K562 (cell line): ENCODE data around the gene OBSL1. TPM values are rescaled to one million over a fixed set of nuclear protein-coding genes. Genes with fewer than 3 reads are reported as not detected.

Experiments
- ATF4 ChIP-seq: fragments of 450-650 bp; formaldehyde crosslinking; IDR thresholded peaks from 2 replicates; pipeline ENCODE4 v1.4.0; 2022; ENCODE audit warnings: mild to moderate bottlenecking, moderate library complexity
- CEBPB ChIP-seq: fragments of 450-650 bp; IDR thresholded peaks from 2 replicates; pipeline ENCODE4 v1.6.1; 2016; ENCODE audit warnings: missing genetic modification characterization, missing compliant biosample characterization
- CREB5 ChIP-seq: fragments of 250-450 bp; sonication (Bioruptor Pico); IDR thresholded peaks from 2 replicates; pipeline ENCODE4 v1.5.0; 2020; ENCODE audit warnings: mild to moderate bottlenecking
- GTF2E2 ChIP-seq: fragments of 200-800 bp; sonication (Bioruptor generic); IDR thresholded peaks from 2 replicates; pipeline ENCODE4 v1.6.1; 2016; ENCODE audit warnings: missing genetic modification characterization, missing compliant biosample characterization
- HDAC6 ChIP-seq: IDR thresholded peaks from 2 replicates; pipeline ENCODE4 v1.6.1; 2012; ENCODE audit warnings: low read depth, mild to moderate bottlenecking, control low read depth, inconsistent platforms, low read length, moderate library complexity
- HMGN3 ChIP-seq: IDR thresholded peaks from 2 replicates; pipeline ENCODE4 v1.6.1; 2011; ENCODE audit warnings: borderline replicate concordance, low read depth, mild to moderate bottlenecking, mixed read lengths, low read length; ENCODE audit not compliant: insufficient read length; ENCODE audit errors: extremely low read depth
- HNRNPK ChIP-seq: fragments of 200-400 bp; formaldehyde crosslinking; IDR thresholded peaks from one replicate; pipeline ENCODE4 v1.6.1; 2018; ENCODE audit warnings: mild to moderate bottlenecking, low read depth, low read length; ENCODE audit not compliant: poor library complexity, severe bottlenecking
- HNRNPUL1 ChIP-seq: fragments of 200-400 bp; formaldehyde crosslinking; IDR thresholded peaks from 2 replicates; pipeline ENCODE4 v1.6.1; 2017; ENCODE audit warnings: low read length
- KAT7 ChIP-seq: sonication (generic); formaldehyde crosslinking; IDR thresholded peaks from 2 replicates; pipeline ENCODE4 v1.8.0; 2022; ENCODE audit warnings: missing genetic modification reagents, mild to moderate bottlenecking, borderline replicate concordance
- KHSRP ChIP-seq: fragments of 450-650 bp; IDR thresholded peaks from 2 replicates; pipeline ENCODE4 v1.6.1; 2017
- MCM7 ChIP-seq, 2 experiments: fragments of 450-650 bp; IDR thresholded peaks; 2 replicates each; pipeline ENCODE4 v1.6.1; 2016 to 2018
- NEUROD1 ChIP-seq: fragments of 150-350 bp; IDR thresholded peaks from 2 replicates; pipeline ENCODE4 v1.6.1; 2014; ENCODE audit warnings: borderline replicate concordance, low read length, low read depth; ENCODE audit not compliant: partially characterized antibody
- POLR2G ChIP-seq: fragments of 200-400 bp; formaldehyde crosslinking; IDR thresholded peaks from 2 replicates; pipeline ENCODE4 v1.6.1; 2017; ENCODE audit warnings: low read depth, mild to moderate bottlenecking, antibody characterized with exemption, low read length, moderate library complexity
- RB1 ChIP-seq: fragments of 450-650 bp; IDR thresholded peaks from 2 replicates; pipeline ENCODE4 v1.6.1; 2017; ENCODE audit warnings: low read depth, mild to moderate bottlenecking
- RBM14 ChIP-seq: fragments of 200-400 bp; formaldehyde crosslinking; IDR thresholded peaks from 2 replicates; pipeline ENCODE4 v1.6.1; 2018; ENCODE audit warnings: low read depth, mild to moderate bottlenecking, low read length, moderate library complexity, borderline replicate concordance; ENCODE audit not compliant: insufficient read depth
- SFPQ ChIP-seq: fragments of 200-400 bp; formaldehyde crosslinking; IDR thresholded peaks from 2 replicates; pipeline ENCODE4 v1.6.1; 2017; ENCODE audit warnings: mild to moderate bottlenecking, low read depth, low read length, moderate library complexity
- SIRT6 ChIP-seq: IDR thresholded peaks from one replicate; pipeline ENCODE4 v1.6.1; 2012; ENCODE audit warnings: low read depth, mild to moderate bottlenecking, control low read depth, inconsistent platforms, low read length, moderate library complexity
- SMAD2 ChIP-seq: fragments of 150-350 bp; IDR thresholded peaks from 2 replicates; pipeline ENCODE4 v1.6.1; 2014; ENCODE audit warnings: low read depth, mild to moderate bottlenecking, low read length
- SMC3 ChIP-seq: conservative IDR thresholded peaks from 2 replicates; pipeline ENCODE4 v1.6.1; 2011; ENCODE audit warnings: low read depth, low read length, improper control_type of control experiment; ENCODE audit not compliant: insufficient read depth
- TARDBP ChIP-seq: fragments of 450-650 bp; IDR thresholded peaks from 2 replicates; pipeline ENCODE4 v1.6.1; 2016
- ZC3H4 ChIP-seq: sonication (generic); formaldehyde crosslinking; IDR thresholded peaks from 2 replicates; pipeline ENCODE4 v1.9.0; 2021; ENCODE audit warnings: missing genetic modification reagents, borderline replicate concordance
- ZNF184 ChIP-seq: sonication (generic); formaldehyde crosslinking; IDR thresholded peaks from 2 replicates; pipeline ENCODE4 v1.5.0; 2020; ENCODE audit warnings: missing genetic modification reagents
- ZNF766 ChIP-seq: fragments of 200-800 bp; sonication (Bioruptor generic); conservative IDR thresholded peaks from 2 replicates; pipeline ENCODE4 v1.6.1; 2016; ENCODE audit warnings: missing genetic modification characterization, missing compliant biosample characterization
- polyA plus RNA-seq, 8 experiments: library from polyadenylated mRNA; depleted of rRNA in 4 of 8; stranded (reverse) in 5 of 8; unstranded in 3 of 8; fragments of >200 nt; fragmentation: Nextera tagmentation in 2 of 8; fragmentation: Illumina TruSeq in 1 of 8; extraction: Ambion mirVana in 2 of 8; extraction: Trizol in 1 of 8; gene quantifications; 2 replicates each; pipeline versions ENCODE4 v1.2.1 to v1.2.3, GENCODE V29; 2011 to 2014; ENCODE audit warnings: inconsistent platforms in 1 of 8, missing spikeins in 1 of 8
- total RNA-seq, 7 experiments: library from RNA; depleted of rRNA in 6 of 7; stranded (reverse); fragments of >200 nt in 6 of 7; fragmentation: Illumina TruSeq in 2 of 7; extraction: Trizol in 2 of 7; gene quantifications; 2 replicates each; pipeline versions ENCODE4 v1.2.1 to v1.2.3, GENCODE V29; 2011 to 2021; ENCODE audit warnings: low replicate concordance in 1 of 7

The OBSL1 gene
- total and polyA plus RNA-seq, 9 of the 15 experiments (the other 6 are each of a cell fraction or from before 2014, with no cell fraction given), result 1.2 to 26.6 (median 8.6) TPM

- no peak for TF ChIP-seq ZNF766 (CRISPR knock-in tag)
- no peak for TF ChIP-seq SFPQ
- TF ChIP-seq GTF2E2 (tag), result no peak
- TF ChIP-seq POLR2G, result peak; percentile 33; the same call in 1 of the 2 replicates
- no peak for TF ChIP-seq ZNF184 (CRISPR knock-in tag)
- TF ChIP-seq KHSRP, result no peak
- peak; percentile 47 for TF ChIP-seq HMGN3
- no peak for TF ChIP-seq HNRNPUL1
- TF ChIP-seq SMC3, result peak; percentile 99
- no peak for TF ChIP-seq CREB5
- no peak for TF ChIP-seq CEBPB (tag)
- TF ChIP-seq TARDBP, result no peak
- TF ChIP-seq MCM7 (IDR thresholded peaks at IDR 0.05), result no peak
- peak; percentile 72; the same call in 1 of the 2 replicates for TF ChIP-seq KAT7 (CRISPR knock-in tag)
- peak; percentile 56 for TF ChIP-seq NEUROD1
- no peak for TF ChIP-seq ATF4
- no peak for TF ChIP-seq SIRT6
- no peak for TF ChIP-seq HNRNPK
- no peak for TF ChIP-seq HDAC6
- TF ChIP-seq RBM14, result no peak
- no peak for TF ChIP-seq ZC3H4
- TF ChIP-seq SMAD2, result no peak
- TF ChIP-seq RB1, result peak; percentile 56; the same call in 1 of the 2 replicates
Measured at GRCh38 chr2:219530048-219530963, 41.0 kb downstream of the OBSL1 start (continued).
